Bronchial epithelial cell (primary cell): ENCODE data around the gene PGAM1. TPM values are rescaled to one million over a fixed set of nuclear protein-coding genes. Genes with fewer than 3 reads are reported as not detected.

Experiments used
- DNase-seq: peaks from one replicate; pipeline ENCODE4 v3.0.0-alpha.2; 2010; ENCODE audit warnings: low read depth
- FAIRE-seq: peaks from 2 replicates; lab custom pipeline; 2011; peaks lifted over from hg19 to GRCh38; lab: Jason Lieb, UNC
- H3K27me3 ChIP-seq: 2 replicates; pipeline ENCODE4 v1.5.1; 2011; ENCODE audit warnings: low read length; ENCODE audit not compliant: control insufficient read depth, insufficient read depth
- H3K36me3 ChIP-seq: 2 replicates; pipeline ENCODE4 v1.5.1; 2011; ENCODE audit warnings: low read length; ENCODE audit not compliant: control insufficient read depth, insufficient read depth
- H3K4me3 ChIP-seq: 2 replicates; pipeline ENCODE4 v1.5.1; 2011; ENCODE audit warnings: mild to moderate bottlenecking, low read depth, low read length, control low read depth
- total RNA-seq: library from RNA; depleted of rRNA; stranded (reverse); fragments of >200 nt; gene quantifications from 2 replicates; pipeline ENCODE4 v1.2.1, GENCODE V29; 2014
- TF ChIP-seq, protein P1 (sequence below): IDR thresholded peaks from 2 replicates; pipeline ENCODE4 v1.5.1; 2011; ENCODE audit warnings: mild to moderate bottlenecking, moderate library complexity, low read length, control low read depth, inconsistent platforms; ENCODE audit not compliant: insufficient read depth, severe bottlenecking

Gene PGAM1
- total RNA-seq, 1 donor from 2014 or later, result 404 TPM

DNA sequence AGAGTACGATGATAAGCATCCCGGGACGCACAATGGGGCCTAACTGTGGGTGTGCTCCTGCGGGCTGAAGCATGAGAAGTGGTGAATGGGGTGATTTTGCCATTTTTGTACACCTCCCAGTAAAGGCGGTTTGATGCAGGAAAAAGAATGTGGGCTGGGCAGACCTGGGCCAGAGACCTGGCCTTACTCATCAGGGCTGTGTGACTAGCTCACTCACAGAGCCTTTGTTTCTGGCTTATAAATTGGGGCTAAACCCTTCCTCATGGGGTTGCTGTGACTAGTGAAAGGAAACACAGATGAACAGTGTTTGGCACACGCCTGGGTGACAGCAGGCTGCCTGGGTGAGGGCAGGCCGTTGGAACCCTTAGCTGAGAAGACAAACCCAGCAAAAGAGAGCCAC, 42.8 kb upstream of the PGAM1 start:
- Histone ChIP-seq H3K27me3 (no peaks in the 10 kb centered on the region), H3K4me3 (no peak overlapping the region), H3K36me3 (peaks cover 31% of the 10 kb centered on the region)
- no peak for DNase-seq
- FAIRE-seq, result no peak
- TF ChIP-seq, protein P1, sequence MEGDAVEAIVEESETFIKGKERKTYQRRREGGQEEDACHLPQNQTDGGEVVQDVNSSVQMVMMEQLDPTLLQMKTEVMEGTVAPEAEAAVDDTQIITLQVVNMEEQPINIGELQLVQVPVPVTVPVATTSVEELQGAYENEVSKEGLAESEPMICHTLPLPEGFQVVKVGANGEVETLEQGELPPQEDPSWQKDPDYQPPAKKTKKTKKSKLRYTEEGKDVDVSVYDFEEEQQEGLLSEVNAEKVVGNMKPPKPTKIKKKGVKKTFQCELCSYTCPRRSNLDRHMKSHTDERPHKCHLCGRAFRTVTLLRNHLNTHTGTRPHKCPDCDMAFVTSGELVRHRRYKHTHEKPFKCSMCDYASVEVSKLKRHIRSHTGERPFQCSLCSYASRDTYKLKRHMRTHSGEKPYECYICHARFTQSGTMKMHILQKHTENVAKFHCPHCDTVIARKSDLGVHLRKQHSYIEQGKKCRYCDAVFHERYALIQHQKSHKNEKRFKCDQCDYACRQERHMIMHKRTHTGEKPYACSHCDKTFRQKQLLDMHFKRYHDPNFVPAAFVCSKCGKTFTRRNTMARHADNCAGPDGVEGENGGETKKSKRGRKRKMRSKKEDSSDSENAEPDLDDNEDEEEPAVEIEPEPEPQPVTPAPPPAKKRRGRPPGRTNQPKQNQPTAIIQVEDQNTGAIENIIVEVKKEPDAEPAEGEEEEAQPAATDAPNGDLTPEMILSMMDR, result no peak

DNA sequence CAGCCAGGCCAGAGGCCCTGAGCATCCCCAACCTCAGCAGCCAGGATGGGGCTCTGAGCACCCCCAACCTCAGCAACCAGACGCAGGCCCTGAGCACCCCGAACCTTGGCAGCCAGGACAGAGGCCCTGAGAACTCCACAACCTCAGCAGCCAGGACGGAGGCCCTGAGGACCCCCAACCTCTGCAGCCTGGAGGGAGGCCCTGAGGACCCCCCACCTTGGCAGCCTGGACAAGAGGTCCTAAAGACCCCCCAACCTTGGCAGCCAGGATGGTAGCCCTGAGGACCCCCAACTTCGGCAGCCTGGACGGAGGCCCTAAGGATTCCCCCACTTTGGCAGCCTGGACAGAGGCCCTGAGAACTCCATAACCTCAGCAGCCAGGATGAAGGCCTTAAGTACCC, 41.8 kb upstream of the PGAM1 start:
- Histone ChIP-seq H3K27me3 (no peaks in the 10 kb centered on the region), H3K36me3 (peaks cover 32% of the 10 kb centered on the region), H3K4me3 (no peak overlapping the region)
- FAIRE-seq (no peak), DNase-seq (no peak)
- TF ChIP-seq, protein P1, result no peak

DNA sequence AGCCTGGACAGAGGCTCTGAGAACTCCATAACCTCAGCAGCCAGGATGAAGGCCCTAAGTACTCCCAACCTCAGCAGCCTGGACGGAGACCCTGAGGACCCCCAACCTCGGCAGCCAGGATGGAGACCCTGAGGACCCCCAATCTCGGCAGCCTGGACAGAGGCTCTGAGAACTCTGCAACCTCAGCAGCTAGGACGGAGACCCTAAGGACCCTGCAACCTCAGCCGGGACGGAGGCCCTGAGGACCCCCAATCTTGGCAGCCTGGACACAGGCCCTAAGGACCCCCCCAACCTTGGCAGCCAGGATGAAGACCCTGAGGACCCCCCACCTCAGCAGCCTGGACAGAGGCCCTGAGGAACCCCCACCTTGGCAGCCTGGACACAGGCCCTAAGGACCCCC, 41.4 kb upstream of the PGAM1 start:
- DNase-seq (no peak), FAIRE-seq (no peak)
- no peaks in the 10 kb centered on the region for H3K27me3 ChIP-seq
- peaks cover 31% of the 10 kb centered on the region for H3K36me3 ChIP-seq
- TF ChIP-seq, protein P1, result no peak
- H3K4me3 ChIP-seq, result no peak overlapping the region

DNA sequence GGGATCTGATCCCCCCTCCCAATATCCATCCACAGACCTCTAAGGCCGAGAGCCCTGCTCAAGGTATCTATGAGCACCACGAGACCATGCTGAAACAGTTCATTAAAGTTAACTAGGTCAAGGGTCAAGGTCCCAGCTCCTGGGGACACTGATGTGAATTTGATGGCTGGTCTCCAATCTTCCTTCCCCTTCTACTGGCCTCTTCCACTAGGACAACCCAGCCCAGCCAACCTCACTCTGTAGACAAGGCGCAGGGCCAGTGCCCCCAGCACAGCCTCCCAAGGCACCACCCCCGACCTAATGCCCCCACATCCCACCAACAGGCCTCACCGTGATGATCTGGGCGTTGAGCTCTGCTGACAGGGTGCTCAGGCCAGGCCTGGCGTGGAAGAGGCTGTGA, 40.4 kb upstream of the PGAM1 start:
- DNase-seq (no peak), FAIRE-seq (no peak)
- peaks cover 37% of the 10 kb centered on the region for H3K36me3 ChIP-seq
- no peaks in the 10 kb centered on the region for H3K27me3 ChIP-seq
- TF ChIP-seq, protein P1, result no peak
- H3K4me3 ChIP-seq, result no peak overlapping the region

DNA sequence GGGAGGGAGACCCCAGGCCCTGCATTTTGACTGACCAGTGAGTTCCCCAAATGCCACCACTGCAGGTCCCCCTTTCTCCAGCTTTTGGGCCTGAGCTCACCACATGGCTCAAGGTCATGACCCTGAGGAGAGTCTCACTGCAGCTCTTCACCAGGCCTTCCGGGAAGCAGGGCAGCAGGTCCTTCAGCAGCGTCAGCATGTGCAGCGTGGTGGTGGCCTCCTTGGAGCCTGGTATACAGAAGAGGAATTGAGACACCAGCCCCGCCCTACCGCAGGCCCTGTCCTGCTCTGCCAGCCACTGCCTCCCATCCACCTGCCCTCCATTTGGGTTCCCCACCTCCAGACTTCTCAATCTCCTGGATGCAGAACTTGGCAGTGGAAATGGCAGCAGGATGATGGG, 37.8 kb upstream of the PGAM1 start:
- Histone ChIP-seq H3K27me3 (no peaks in the 10 kb centered on the region), H3K36me3 (peaks cover 40% of the 10 kb centered on the region), H3K4me3 (no peak overlapping the region)
- no peak for FAIRE-seq
- no peak for DNase-seq
- TF ChIP-seq, protein P1, result no peak

DNA sequence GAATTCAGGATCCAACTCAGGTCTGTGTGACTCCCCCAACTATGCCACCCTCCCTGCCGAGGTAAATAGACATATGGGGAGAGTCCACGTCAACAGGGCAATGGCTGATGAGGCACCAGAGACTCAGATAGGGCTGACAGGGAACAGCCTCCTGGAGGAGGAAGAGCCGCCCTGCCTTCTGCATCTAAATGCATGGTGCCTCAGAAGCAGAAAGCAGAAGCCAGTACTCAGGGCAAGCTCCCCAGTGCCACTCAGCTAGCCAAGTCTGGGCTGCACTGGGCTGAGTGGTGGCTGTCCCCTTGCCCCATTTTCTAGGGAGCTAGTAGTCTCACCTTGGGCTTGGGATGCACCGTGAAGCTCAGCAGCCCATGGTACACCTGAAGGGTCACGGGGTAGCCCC, 35.9 kb upstream of the PGAM1 start:
- Histone ChIP-seq H3K36me3 (peaks cover 31% of the 10 kb centered on the region), H3K4me3 (no peak overlapping the region), H3K27me3 (no peaks in the 10 kb centered on the region)
- DNase-seq, result no peak
- FAIRE-seq, result no peak
- TF ChIP-seq, protein P1, result no peak
